Sigmoid colon (tissue), 4 donors: Measurements from ENCODE around the gene SLC13A4.

ENCODE experiments used
- CTCF ChIP-seq, 4 experiments: fragments of 450-650 bp in 3 of 4; fragments of 200-600 bp in 1 of 4; IDR thresholded peaks; one replicate each; pipeline ENCODE4 v1.5.1; 2016 to 2019; ENCODE audit warnings: antibody characterized with exemption in 4 of 4, mild to moderate bottlenecking in 3 of 4, moderate library complexity in 2 of 4
- EP300 ChIP-seq, 4 donors: sonication (generic); formaldehyde crosslinking; IDR thresholded peaks; one replicate each; pipeline ENCODE4 v1.6.1; 2017; ENCODE audit warnings: antibody characterized with exemption in 4 of 4
- POLR2AphosphoS5 ChIP-seq, 4 donors: sonication (generic); formaldehyde crosslinking; IDR thresholded peaks; one replicate each; pipeline ENCODE4 v1.6.1; 2017; ENCODE audit warnings: antibody characterized with exemption in 4 of 4

GRCh38 chr7:135707570-135707966 is 20.4 kb downstream of the SLC13A4 start:
- TF ChIP-seq CTCF (IDR thresholded peaks at IDR 0.05) (no peak), POLR2AphosphoS5 (IDR thresholded peaks at IDR 0.05) (no peak), EP300 (IDR thresholded peaks at IDR 0.05) (no peak)
